Activated CD8-positive, alpha-beta memory T cell treated with anti-CD3 and anti-CD28 coated beads for 36 hours (primary cell): ENCODE data around the gene COL19A1. TPM values are rescaled to one million over a fixed set of nuclear protein-coding genes. Genes with fewer than 3 reads are reported as not detected.

Experiments used
- CTCF ChIA-PET: fragments of 350-600 bp; sonication (Branson Sonifier 250); formaldehyde crosslinking; loops from one replicate; lab custom pipeline; 2021; ENCODE audit warnings: antibody characterized with exemption; lab: Charles Lee
- POLR2A ChIA-PET: fragments of 350-600 bp; sonication (Branson Sonifier 250); formaldehyde crosslinking; loops from one replicate; lab custom pipeline; 2021; ENCODE audit warnings: antibody characterized with exemption; lab: Charles Lee
- total RNA-seq, 2 experiments: library from RNA; stranded (reverse); gene quantifications; one replicate each; pipeline ENCODE4 v1.2.3, GENCODE V29; 2021

The COL19A1 gene
- total RNA-seq, 2 experiments from 2014 or later: 0.30 to 0.52 TPM

DNA sequence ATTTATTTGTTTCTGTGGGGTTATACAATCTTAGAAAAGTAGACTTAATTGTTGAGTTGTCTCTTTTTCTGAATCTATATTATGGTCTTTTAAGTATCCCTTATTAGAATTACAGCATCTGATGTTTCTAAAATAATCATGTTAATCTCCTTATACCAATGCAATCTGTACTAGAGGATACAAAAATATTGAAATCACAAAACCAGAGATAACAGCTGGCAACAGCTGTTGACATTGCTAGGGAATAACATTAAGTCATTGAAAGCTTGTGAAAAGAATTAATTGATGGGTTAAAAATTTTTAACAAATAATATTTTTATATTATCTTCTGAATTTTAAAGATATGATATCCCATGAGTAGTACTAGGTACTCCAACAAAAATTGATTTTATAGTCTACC is 162.6 kb downstream of the COL19A1 start:
- CTCF ChIA-PET: no interaction called here
- POLR2A ChIA-PET: no interaction called here

DNA sequence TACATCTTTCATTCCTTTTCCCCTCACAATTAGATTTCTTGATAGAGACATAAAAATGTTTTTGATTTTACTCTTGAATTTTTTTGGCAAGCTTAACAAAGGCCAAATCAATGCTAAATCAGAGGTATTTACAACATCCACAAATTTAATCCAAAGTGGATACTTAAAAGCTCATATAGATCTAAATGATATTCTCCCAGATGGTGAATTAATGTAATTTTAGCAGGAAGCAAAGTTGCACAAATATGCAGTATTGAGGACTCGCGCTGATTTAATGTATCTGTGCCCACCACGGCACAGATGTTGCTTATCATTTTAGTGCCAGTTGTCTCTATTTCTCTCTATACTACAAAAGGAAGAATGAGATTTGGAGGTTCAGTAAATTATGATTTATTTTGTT is 167.4 kb downstream of the COL19A1 start:
- POLR2A ChIA-PET: no interaction called here
- CTCF ChIA-PET: no interaction called here

DNA sequence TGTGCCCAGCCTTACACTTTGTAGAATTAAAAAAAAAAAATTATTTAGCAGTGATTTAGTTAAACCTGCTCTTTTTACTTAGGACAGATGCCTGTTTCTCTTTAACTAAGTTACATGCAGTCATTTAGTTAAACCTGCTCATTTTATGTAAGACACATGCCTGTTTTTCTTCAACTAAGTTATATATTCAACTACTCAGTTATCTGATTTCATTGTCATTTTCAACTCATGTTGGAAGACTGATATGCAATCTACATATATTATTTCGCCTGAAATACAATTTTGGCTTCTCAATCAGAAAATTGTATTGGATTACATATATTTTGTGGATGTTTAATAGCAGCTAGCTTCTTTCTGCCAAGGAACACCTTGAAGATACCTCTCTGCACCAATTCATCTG is 171.1 kb downstream of the COL19A1 start:
- ChIA-PET CTCF (no interaction called here), POLR2A (no interaction called here)

DNA sequence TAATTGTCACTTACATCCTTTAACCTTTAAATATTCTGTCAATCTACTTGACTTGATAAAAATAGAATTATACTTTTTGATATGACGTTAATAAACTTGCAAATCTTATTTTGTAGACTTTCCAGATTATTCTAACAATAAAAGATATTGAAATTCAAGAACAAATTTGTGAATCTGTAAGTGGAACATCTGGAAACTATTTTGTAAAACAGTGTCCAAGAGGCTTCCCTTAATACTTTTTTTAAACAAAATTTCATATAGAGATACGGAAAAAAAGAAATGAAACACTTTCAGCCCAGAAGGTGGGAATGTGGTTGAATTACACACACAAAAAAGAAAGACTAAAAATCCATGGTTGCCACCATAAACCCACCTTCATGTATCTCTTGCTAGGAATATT is 174.4 kb downstream of the COL19A1 start:
- CTCF ChIA-PET: no interaction called here
- POLR2A ChIA-PET: no interaction called here

DNA sequence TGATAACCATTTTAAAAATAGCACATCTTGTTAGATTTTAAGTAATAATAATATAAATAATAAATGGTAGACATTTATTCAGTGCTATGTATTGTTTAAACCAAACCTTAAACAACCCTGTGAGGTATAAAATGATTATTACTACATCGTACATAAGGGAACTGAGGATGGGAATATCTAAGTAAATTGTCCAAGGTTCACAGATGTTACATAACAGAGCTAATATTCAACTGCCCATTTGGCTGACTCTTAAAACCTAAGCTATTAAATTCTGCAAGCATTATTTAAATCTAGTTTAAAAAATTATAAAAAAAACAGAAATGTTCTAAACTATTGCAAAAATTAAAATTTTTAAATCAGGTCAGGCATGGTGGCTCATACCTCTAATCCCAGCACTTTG is 175.1 kb downstream of the COL19A1 start:
- POLR2A ChIA-PET: no interaction called here
- CTCF ChIA-PET: no interaction called here

DNA sequence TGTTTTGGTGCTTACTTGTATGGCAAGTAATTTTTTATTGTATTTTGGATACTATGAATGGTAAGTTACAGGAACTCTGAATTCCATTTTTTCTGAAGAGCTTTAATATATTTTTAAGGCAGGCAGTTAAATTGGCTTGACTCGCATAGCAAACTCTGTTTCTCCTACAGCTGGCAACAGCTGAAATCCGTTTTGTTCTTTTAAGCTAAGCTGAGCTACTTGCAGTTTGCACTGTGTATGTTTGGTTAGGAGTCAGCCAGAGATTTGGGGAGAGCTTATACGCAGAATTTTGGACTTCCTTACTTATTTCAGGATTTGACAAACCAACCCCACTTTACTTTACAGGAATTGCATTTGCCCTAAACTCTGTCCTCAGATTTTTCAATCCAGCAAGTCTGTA is 179.1 kb downstream of the COL19A1 start:
- CTCF ChIA-PET: no interaction called here
- POLR2A ChIA-PET: no interaction called here

DNA sequence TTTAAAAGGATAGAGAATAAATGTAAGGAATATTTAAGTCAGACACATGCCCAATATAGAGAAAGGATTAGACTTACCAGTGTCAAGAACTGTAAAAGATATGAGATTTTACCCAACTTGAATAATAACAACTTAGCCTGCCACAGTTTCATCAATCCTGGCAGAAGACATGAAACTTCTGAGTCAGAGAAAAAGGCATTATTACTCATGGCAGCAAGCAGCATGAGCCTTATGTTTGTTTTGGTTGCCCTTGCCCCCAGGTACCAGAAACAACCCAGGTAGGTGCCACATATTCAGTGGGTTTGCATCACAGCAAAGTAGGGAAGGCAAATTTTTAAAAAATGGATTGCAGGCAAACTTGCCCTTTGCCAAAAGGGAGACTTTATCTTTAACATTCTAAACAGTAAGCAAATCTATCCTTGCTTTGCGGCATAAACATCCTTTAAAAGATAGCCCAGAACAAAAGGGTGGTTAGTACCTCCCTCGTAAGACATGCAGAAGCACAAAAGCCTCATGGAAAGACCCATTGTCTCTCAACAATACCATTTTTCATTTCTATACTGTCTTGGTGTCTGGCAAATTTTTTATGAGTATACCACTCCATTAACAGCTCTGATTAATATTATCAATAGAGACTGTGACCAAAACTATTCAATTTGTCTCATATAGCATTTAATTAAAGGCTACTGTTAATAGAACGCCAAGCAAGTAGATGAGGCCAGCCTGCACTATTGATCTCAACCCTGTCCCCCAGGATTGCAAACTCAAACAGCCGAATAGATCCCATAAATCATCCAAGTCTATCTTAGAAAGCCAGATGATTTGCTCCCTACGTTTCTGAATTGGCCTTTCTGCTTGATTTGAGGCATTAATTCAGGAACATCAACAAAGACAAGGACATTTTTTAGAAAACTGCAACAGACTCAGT is 185.1 kb downstream of the COL19A1 start:
- ChIA-PET POLR2A (no interaction called here), CTCF (no interaction called here)

DNA sequence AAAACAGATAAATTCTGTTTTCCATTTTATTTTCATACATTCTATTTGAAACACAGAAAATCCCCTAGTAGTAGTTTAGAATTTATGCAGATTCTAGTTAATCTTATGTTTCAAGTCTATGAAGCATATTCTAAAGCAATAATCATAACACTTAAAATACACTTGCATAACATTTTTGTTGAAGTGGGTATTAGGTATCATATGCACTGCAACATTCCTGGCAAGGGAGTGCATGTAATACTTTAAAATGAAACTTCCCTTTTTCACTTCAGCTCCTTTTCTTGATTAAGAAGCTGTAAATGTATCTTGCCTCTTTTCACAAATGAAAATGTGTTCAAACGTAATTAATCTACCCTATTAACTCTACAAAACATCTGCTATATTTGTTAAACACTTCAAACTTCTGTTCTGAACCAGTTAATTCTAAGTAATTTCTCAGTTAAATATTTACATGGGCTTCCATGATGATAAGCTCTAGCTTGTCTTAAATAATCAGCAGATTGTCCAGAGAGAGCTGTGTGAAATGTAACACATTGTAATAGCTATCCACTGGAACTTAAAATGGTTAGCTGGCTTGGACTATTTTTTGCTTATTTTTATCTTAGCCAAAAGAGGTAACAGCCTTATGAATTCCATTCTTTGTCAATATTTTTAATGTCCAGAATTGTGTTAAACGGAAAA is 192.8 kb downstream of the COL19A1 start:
- ChIA-PET POLR2A (no interaction called here), CTCF (no interaction called here)

DNA sequence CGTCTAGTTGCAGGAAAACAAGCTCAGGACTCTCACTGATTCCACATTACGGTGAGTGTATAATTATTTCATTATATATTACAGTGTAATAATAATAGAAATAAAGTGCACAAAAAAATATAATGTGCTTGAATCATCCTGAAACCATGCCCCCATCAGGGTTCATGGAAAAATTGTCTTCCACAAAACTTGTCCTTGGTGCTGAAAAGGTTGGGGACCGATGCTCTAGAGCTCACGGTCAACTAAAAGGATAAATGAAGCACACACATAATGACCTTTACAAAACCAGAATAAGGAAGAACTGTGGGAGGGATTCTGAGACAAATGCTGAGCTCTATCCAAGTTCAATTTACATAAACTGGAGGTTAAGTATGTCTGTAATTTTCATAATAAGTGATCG is 194.3 kb downstream of the COL19A1 start:
- POLR2A ChIA-PET: no interaction called here
- CTCF ChIA-PET: no interaction called here

DNA sequence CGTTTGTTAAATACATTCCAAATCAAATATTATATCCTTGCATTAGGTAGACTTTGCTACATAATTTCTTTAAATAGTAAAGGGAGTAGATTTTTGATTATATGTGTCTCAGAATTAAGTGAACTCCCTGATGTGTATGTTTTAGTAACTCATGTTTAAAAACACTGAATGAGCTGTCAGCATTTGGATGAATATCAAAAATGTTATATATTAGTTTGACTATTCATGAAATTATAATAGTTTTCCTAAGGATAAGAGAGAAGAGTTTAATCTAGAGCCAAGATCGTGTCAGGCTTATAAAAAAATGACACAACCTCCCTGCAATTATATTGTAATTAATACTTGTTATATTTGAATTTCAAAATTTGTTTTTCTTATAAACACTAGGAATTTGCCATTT is 195.2 kb downstream of the COL19A1 start:
- CTCF ChIA-PET: no interaction called here
- POLR2A ChIA-PET: no interaction called here

DNA sequence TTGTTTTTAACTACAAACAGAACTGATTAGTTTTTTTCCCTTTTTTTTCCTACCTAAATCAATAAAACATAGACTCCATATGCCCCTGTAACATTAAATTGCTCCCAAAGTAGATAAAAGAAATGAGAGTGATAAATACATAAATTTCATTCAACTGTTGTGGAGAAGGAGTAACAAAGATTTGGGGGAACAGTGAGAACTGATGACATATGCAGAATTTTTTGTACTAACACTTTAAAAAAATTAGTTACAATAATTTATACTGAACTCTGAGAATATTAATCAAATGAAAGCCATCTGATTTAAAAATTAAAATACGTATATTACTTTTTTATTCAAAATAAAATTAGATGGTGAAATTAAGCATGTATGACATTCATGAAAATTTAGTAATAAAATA is 195.7 kb downstream of the COL19A1 start:
- ChIA-PET CTCF (no interaction called here), POLR2A (no interaction called here)

DNA sequence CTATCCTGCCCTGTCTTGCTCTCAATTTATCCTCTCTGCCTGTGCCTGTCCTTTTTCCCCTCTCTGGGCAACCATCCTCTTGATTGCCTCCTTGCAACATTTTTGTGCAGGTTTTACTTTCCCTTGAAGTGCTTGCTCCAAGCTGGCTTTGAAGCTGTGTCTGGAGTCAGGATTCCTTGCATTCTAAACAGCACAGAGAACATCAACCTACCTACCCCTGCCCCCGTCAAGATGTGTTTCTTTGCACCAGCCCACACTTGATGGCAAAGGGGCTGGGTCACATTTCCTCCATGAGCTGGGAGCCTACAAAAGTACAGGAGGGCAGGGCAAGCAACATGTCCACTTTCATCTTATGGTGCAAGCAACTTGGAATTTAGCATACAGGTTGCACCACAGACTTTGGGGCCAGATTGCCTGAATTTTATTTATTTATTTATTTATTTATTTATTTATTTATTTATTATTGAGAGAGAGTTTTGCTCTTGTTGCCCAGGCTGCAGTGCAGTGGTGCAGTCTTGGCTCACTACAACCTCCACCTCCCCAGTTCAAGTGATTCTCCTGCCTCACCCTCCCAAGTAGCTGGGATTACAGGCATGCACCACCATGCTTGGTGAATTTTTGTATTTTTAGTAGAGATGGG is 206.3 kb downstream of the COL19A1 start:
- POLR2A ChIA-PET: no interaction called here

DNA sequence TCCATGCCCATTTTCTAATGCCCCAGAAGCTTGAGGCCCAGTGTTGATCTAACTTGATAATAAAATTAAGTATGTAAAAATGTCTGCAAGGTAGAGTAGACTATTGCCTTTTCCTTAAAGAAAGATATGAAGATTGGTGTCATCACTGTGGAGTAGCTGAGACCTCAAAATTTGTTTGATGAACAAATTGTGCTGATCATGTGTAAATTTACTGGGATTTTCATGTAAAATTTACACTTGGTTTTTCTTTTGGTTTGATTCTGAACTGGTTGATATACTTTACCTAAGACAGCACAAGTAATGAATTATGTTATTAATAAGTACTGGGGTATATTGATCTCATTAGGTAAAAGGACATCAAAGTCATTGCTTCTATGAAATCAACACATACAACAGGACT is 207.3 kb downstream of the COL19A1 start:
- POLR2A ChIA-PET: no interaction called here
- CTCF ChIA-PET: no interaction called here

More for the DNA sequence above, 206.3 kb downstream of the COL19A1 start:
- CTCF ChIA-PET: no interaction called here

DNA sequence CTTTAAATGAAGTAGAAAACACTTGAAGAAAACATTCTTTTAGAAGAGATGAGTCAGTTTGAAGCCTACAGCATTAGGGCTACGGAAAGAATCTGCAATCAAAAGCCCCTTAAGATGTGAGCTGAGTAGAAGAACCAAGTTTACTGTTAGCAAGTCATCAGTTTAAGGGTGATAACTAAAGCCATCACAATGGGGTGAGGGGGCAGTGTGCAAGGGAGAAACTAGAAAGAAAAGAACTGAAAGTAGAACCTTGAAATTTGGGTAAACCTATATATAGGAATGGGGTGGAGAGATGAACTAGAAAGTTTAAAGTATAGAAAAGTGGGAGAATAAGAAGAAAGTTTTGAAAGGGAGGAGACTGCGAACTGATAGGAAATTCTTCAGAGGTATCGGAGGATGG is 212.9 kb downstream of the COL19A1 start:
- CTCF ChIA-PET: no interaction called here

DNA sequence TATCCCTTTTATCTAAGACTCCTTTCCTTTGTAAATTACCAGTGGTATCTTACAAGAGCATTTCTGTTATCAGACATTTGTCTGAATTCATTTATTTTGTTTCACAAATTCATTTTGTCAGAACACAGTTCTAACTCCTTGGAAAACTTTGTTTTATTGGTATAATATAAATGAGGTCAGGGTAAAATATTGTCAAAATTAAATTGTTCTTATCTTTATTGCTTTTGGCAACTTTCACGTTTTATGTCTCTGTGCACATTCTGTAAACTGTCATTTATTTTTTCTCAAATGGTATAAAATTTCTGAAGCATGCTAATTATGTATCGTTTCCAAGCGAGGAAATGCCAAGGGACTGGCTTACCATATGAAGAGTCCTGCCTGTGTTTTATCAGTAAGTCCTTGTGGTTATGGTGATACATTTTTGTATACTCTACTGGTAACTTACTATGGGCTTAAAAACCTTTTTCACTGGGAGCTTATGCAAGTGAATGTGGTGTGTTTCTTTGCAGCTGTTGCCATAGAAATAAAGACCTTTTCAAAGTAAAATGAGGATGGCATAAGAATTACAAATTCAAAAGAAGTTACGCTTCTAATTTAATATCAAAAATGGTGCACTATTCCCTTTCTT is 214.2 kb downstream of the COL19A1 start:
- CTCF ChIA-PET: no interaction called here
- POLR2A ChIA-PET: no interaction called here

More for the DNA sequence above, 212.9 kb downstream of the COL19A1 start:
- POLR2A ChIA-PET: no interaction called here

DNA sequence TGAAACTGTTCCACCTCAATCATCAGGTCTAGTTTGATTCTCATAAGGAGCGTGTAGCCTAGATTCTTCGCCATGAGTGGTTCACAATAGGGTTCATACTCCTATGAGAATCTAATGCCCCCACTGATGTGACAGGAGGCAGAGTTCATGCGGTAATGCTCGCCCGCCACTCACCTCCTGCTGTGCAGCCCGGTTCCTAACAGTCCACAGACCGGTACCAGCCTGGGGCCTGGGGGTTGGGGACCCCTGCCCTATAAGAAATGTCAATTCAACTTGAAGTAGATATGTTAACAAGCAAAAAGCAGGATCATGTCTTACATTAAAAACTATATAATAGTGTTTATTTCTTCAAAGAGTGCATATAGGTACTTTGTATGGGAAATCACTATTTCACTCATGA is 216.5 kb downstream of the COL19A1 start:
- ChIA-PET CTCF (no interaction called here), POLR2A (no interaction called here)

DNA sequence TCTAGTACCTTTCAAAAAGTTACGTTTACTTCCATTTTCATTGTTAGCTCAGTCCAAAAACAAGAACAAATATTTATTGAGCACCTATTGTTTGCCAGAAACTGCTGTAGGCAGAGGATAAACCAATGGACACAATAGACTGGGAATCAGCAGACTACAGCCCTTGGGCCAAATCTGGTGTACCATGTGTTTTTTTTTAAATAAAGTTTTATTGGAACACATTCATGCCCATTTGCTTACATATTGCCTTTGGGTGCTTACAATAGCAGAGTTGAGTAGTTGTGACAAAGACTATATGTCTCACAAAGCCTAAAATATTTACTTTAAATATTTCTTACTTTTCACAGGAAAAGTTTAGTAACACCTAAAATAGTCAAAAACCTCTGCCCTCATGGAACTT is 220.4 kb downstream of the COL19A1 start:
- POLR2A ChIA-PET: no interaction called here
- CTCF ChIA-PET: no interaction called here

DNA sequence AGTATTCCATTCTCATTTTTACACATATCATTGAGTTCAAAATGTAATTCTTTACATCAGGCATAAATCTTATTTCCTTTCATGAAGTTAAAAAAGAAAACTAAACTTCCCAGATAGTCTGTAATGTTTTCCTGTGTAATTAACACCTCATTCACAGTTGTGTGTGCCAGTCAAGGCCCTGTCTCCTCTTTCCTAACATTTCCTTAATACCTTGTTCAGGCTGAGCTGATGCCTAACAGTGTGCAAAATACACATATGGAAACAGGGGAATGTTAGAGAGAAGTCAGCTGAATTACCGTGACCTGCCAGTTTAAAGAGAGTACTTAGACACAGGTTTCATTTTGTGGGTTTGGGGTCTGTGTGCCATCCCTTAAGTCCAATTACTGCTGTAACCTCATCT is 227.8 kb downstream of the COL19A1 start:
- ChIA-PET CTCF (no interaction called here), POLR2A (no interaction called here)

DNA sequence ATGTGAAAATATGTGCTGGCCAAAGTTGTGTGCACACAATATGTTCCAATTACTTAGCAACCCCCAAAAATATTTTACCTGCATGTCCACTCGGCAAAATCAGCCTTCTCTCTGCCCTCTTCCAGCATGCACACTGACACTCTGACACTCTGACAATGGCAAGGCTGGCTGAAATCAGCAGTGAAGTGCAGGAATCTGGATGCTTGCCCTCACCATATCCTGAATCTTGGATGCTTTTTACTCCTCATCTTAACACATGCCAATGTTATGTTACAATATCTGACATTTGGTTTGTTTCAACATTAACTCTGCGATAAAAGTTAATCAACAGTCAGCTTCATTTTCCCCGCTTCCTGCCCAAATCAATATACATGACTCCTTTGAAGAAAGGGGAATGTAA is 233.4 kb downstream of the COL19A1 start:
- CTCF ChIA-PET: no interaction called here
- POLR2A ChIA-PET: no interaction called here

DNA sequence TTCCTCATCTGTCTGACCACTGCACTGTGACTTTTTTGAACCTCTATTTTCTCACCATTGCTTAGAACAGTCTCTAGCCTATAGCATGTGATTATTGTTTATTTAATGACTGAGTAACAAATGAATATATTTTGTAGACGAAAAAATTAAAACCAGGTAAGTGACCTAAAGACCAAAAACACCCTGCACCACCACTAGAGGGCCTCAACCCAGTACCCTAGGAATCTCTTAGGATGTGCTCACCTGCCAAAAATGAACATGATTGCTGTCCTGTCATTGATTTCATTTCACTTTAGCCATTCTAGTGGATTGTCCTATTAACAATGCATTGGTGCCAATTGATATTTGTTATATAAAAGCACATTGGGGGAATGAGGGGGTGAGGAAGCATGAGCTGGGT is 237.4 kb downstream of the COL19A1 start:
- POLR2A ChIA-PET: no interaction called here
- CTCF ChIA-PET: no interaction called here
